Fibroblast of lung (primary cell): Measurements from ENCODE around the gene THOC6. TPM values are rescaled to one million over a fixed set of nuclear protein-coding genes. Genes with fewer than 3 reads are reported as not detected.

Experiments
- DNase-seq, 2 donors: peaks; one replicate each; pipeline versions ENCODE4 v3.0.0 to v3.0.0-alpha.2; 2010; ENCODE audit warnings: low read depth in 2 of 2
- H2AFZ ChIP-seq: 2 replicates; pipeline ENCODE4 v1.5.1; 2012; ENCODE audit warnings: low read length, control low read depth, inconsistent platforms
- H3K27ac ChIP-seq: 2 replicates; pipeline ENCODE4 v1.5.1; 2011; ENCODE audit warnings: low read length, control low read depth; ENCODE audit not compliant: insufficient read depth
- H3K27me3 ChIP-seq: 2 replicates; pipeline ENCODE4 v1.5.1; 2011; ENCODE audit warnings: mild to moderate bottlenecking, low read length; ENCODE audit not compliant: control insufficient read depth, insufficient read depth
- H3K36me3 ChIP-seq: 2 replicates; pipeline ENCODE4 v1.5.1; 2011; ENCODE audit warnings: low read length; ENCODE audit not compliant: control insufficient read depth, insufficient read depth
- H3K4me1 ChIP-seq: 2 replicates; pipeline ENCODE4 v1.5.1; 2011; ENCODE audit warnings: low read length; ENCODE audit not compliant: control insufficient read depth, insufficient read depth; ENCODE audit errors: extremely low read depth
- H3K4me2 ChIP-seq: 2 replicates; pipeline ENCODE4 v1.5.1; 2011; ENCODE audit warnings: low read length, control low read depth; ENCODE audit not compliant: insufficient read depth; ENCODE audit errors: extremely low read depth
- H3K4me3 ChIP-seq, 4 experiments: fragments of 200-600 bp in 1 of 4; sonication (generic) in 1 of 4; replicated peaks in 1 of 4; 2 replicates each; pipeline ENCODE4 v1.5.1; 2011 to 2016; ENCODE audit warnings: low read length in 4 of 4, low read depth in 3 of 4, mild to moderate bottlenecking in 3 of 4, control low read depth in 2 of 4, inconsistent platforms in 1 of 4, mixed read lengths in 1 of 4; ENCODE audit not compliant: insufficient read depth in 1 of 4; ENCODE audit errors: control extremely low read depth in 1 of 4
- H3K79me2 ChIP-seq: 2 replicates; pipeline ENCODE4 v1.5.1; 2012; ENCODE audit warnings: mild to moderate bottlenecking, low read length, inconsistent platforms; ENCODE audit not compliant: control insufficient read depth, insufficient read depth
- H3K9ac ChIP-seq: 2 replicates; pipeline ENCODE4 v1.5.1; 2011; ENCODE audit warnings: mild to moderate bottlenecking, low read length, control low read depth; ENCODE audit not compliant: insufficient read depth
- H3K9me3 ChIP-seq: 2 replicates; pipeline ENCODE4 v1.5.1; 2012; ENCODE audit warnings: low read depth, low read length; ENCODE audit not compliant: control insufficient read depth, insufficient read depth
- H4K20me1 ChIP-seq: 2 replicates; pipeline ENCODE4 v1.5.1; 2011; ENCODE audit warnings: low read length; ENCODE audit not compliant: control insufficient read depth, insufficient read depth; ENCODE audit errors: extremely low read depth
- EZH2 ChIP-seq: IDR thresholded peaks from 2 replicates; pipeline ENCODE4 v1.5.1; 2012; ENCODE audit warnings: low read length, control low read depth, mild to moderate bottlenecking; ENCODE audit errors: missing control alignments
- polyA plus RNA-seq, 2 donors: library from polyadenylated mRNA; depleted of rRNA in 1 of 2; stranded (reverse) in 1 of 2; unstranded in 1 of 2; fragments of >200 nt; gene quantifications; 2 replicates each; pipeline ENCODE4 v1.2.1, GENCODE V29; 2011 to 2012; ENCODE audit warnings: missing spikeins in 1 of 2
- total RNA-seq: library from RNA; depleted of rRNA; stranded (reverse); fragments of >200 nt; gene quantifications from 2 replicates; pipeline ENCODE4 v1.2.1, GENCODE V29; 2014
- TF ChIP-seq, protein P1 (sequence below), 2 donors: IDR thresholded peaks in 1 of 2; conservative IDR thresholded peaks in 1 of 2; 1 replicate in 1 of 2; 2 replicates in 1 of 2; pipeline ENCODE4 v1.5.1; 2011 to 2012; ENCODE audit warnings: low read length in 2 of 2, control low read depth in 1 of 2, inconsistent platforms in 1 of 2, low read depth in 1 of 2, mild to moderate bottlenecking in 1 of 2

Gene THOC6
- total and polyA plus RNA-seq, 2 donors (not counting 1 experiment from before 2014, with no cell fraction given), result 17.6 to 26.6 TPM

DNA sequence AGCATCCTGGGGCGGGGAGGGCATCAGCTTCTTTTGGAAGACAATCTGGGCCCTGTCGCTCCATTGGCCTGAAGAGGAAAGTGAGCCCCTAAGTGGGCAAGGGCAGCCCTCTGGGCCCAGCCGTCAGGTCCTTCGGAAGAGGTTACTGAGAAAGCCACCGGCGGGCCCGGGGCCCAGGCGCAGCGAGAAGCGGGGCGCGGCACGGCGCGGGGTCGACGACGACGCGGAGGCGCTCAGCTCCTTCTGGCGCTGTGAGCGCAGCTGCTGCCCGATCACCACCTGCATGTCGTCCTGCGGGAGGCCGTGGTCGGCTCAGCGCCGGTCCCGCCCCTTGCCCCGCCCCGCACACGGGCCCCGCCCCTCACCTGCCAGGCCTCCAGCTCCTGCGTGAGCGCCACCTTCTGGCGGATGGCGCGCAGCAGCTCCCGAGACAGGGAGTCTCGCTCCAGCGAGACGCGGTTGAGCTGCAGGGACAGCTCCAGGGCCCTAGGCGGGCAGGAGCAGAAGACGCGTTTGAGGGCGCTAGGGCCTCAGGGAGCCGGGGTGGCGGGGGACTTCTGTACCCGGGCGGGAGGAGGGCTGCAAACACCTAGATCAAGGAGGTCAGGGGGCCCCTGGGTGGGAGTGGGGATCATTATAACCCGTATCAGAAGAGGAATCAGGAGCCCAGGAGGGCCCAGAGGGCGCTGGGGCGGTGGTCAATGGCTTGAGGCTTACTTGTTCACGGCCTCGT, 4.3 kb downstream of the THOC6 start:
- peak; percentile 57 to 61 for DNase-seq
- no peak overlapping the region for H2AFZ ChIP-seq

DNA sequence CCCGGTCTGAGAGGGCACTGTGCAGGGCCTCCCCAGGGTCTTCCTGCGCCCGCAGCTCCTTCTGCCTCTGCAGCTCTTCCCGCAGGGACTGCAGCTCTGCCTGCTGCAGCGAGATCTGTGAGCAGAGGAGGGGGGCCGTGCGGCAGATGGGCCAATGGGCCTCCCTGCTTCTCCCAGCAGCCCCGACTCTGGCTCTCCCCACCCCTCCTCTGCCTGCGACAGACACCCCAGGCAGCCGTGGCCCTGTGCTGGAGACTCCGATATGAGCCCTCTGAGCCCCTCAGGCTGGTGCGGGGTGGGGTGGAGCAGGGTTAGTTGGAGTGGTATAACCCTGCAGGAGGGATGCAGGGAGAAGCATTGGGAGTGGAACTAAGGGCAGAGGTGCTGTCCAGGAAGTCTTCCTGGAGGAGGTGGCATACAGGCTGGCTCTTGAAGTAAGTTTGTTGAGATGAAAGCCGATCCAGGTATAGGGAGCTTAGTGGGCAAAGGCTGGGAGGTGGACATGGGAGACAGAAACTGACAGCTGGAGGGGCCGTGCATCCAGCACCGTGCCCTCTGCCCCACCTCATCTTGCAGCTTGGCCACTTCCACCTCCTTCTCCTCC, 5.0 kb downstream of the THOC6 start:
- Histone ChIP-seq H3K79me2 (no peaks in the 10 kb centered on the region), H3K4me1 (no peaks in the 10 kb centered on the region), H3K27ac (no peak overlapping the region), H3K36me3 (peaks cover 16% of the 10 kb centered on the region), H3K4me3 (no peak overlapping the region), H3K9me3 (no peaks in the 10 kb centered on the region), H3K4me2 (no peak overlapping the region), H4K20me1 (peaks cover 2% of the 10 kb centered on the region), H2AFZ (no peak overlapping the region), H3K27me3 (peaks cover 12% of the 10 kb centered on the region), H3K9ac (no peak overlapping the region)
- TF ChIP-seq EZH2, result no peak
- DNase-seq, result no peak

More for the DNA sequence above, 4.3 kb downstream of the THOC6 start:
- H3K4me2 ChIP-seq, result no peak overlapping the region
- no peak overlapping the region for H3K27ac ChIP-seq
- no peaks in the 10 kb centered on the region for H3K9me3 ChIP-seq
- no peak overlapping the region for H3K4me3 ChIP-seq
- peaks cover 2% of the 10 kb centered on the region for H4K20me1 ChIP-seq
- TF ChIP-seq, protein P1, sequence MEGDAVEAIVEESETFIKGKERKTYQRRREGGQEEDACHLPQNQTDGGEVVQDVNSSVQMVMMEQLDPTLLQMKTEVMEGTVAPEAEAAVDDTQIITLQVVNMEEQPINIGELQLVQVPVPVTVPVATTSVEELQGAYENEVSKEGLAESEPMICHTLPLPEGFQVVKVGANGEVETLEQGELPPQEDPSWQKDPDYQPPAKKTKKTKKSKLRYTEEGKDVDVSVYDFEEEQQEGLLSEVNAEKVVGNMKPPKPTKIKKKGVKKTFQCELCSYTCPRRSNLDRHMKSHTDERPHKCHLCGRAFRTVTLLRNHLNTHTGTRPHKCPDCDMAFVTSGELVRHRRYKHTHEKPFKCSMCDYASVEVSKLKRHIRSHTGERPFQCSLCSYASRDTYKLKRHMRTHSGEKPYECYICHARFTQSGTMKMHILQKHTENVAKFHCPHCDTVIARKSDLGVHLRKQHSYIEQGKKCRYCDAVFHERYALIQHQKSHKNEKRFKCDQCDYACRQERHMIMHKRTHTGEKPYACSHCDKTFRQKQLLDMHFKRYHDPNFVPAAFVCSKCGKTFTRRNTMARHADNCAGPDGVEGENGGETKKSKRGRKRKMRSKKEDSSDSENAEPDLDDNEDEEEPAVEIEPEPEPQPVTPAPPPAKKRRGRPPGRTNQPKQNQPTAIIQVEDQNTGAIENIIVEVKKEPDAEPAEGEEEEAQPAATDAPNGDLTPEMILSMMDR (conservative IDR thresholded peaks at IDR 0.05 in 1 of 2, IDR thresholded peaks at IDR 0.05 in 1 of 2; ENCODE audit: low read depth in 1 of 2, low read length in 2 of 2), result peak; percentile 24 to 57
- TF ChIP-seq EZH2, result no peak
- H3K36me3 ChIP-seq, result peaks cover 16% of the 10 kb centered on the region
- H3K27me3 ChIP-seq, result peaks cover 9% of the 10 kb centered on the region
- H3K9ac ChIP-seq, result no peak overlapping the region
- H3K4me1 ChIP-seq, result no peaks in the 10 kb centered on the region
- no peaks in the 10 kb centered on the region for H3K79me2 ChIP-seq

DNA sequence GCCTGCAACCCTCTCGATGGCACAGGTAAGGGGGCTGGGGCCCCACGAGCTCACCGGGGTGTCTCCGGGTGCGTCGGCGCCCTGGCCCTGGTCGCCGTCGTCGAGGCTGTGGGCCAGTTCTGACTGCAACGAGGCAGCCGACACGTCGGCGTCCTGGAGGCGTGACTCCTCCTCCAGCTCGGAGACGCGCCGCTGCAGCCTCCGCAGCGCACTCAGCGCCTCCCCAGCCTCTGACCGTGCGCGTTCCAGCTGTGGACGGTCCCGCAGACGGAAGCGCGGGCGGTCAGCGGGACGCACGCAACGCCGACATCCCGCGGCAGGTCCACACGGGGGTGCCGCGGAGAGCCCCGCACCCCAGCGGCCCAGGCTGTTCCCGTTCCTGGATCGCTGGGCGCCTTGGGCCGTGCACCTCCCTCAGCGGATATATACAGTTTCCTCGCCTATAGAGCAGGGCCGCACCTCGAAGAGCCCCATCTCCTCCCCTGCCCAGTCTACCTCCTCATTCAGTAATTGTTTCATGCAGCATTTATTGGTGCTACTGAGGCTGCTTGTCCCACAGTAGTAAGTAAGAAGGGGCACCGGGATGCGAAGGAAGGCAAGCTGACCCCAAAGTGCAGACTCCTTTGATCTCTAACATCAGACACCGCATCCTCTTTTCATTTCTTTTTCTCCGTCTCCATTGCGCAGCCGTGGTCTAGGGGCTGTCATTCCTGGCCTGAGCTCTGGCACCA, 5.8 kb downstream of the THOC6 start:
- TF ChIP-seq, protein P1 (conservative IDR thresholded peaks at IDR 0.05 in 1 of 2, IDR thresholded peaks at IDR 0.05 in 1 of 2; ENCODE audit: low read depth in 1 of 2, low read length in 2 of 2), result no peak
- peak; percentile 65 for TF ChIP-seq EZH2
- Histone ChIP-seq H3K9ac (no peak overlapping the region), H3K4me1 (no peaks in the 10 kb centered on the region), H3K79me2 (no peaks in the 10 kb centered on the region), H3K4me2 (peak overlapping the region; percentile 77), H3K36me3 (peaks cover 16% of the 10 kb centered on the region), H3K27ac (no peak overlapping the region), H2AFZ (no peak overlapping the region), H3K27me3 (peaks cover 17% of the 10 kb centered on the region), H3K4me3 (peak overlapping the region in 1 of 4 experiments; percentile 30), H3K9me3 (no peaks in the 10 kb centered on the region), H4K20me1 (peaks cover 2% of the 10 kb centered on the region)
- peak in 1 of 2 donors; percentile 36 for DNase-seq
